ENCODE results near the gene DGKD.

The DGKD gene

DNA sequence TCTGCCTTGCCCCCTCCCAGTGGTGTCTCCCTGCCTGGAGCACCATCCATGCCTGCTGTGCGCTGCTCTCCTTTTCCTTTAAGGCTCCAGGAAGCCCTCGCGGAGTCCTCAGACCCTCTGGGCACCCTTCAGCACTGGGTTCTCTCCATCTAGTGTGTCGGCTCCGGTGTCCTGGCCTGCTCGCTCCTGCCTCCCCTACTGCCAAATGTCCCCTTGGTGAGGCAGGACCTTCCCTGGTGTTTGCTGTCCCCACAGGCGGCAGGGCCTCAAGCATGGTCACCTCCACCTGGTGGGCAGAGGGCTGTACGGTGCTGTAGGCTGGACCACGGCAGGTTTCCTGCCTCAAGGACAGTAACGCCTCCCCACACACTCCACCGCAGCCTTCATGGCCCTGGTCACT, 90.2 kb downstream of the DGKD start:
- TF ChIP-seq, protein P1, sequence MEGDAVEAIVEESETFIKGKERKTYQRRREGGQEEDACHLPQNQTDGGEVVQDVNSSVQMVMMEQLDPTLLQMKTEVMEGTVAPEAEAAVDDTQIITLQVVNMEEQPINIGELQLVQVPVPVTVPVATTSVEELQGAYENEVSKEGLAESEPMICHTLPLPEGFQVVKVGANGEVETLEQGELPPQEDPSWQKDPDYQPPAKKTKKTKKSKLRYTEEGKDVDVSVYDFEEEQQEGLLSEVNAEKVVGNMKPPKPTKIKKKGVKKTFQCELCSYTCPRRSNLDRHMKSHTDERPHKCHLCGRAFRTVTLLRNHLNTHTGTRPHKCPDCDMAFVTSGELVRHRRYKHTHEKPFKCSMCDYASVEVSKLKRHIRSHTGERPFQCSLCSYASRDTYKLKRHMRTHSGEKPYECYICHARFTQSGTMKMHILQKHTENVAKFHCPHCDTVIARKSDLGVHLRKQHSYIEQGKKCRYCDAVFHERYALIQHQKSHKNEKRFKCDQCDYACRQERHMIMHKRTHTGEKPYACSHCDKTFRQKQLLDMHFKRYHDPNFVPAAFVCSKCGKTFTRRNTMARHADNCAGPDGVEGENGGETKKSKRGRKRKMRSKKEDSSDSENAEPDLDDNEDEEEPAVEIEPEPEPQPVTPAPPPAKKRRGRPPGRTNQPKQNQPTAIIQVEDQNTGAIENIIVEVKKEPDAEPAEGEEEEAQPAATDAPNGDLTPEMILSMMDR (IDR thresholded peaks at IDR 0.05): no peak
- H3K36me3 ChIP-seq: peaks cover 98% of the 10 kb centered on the region

DNA sequence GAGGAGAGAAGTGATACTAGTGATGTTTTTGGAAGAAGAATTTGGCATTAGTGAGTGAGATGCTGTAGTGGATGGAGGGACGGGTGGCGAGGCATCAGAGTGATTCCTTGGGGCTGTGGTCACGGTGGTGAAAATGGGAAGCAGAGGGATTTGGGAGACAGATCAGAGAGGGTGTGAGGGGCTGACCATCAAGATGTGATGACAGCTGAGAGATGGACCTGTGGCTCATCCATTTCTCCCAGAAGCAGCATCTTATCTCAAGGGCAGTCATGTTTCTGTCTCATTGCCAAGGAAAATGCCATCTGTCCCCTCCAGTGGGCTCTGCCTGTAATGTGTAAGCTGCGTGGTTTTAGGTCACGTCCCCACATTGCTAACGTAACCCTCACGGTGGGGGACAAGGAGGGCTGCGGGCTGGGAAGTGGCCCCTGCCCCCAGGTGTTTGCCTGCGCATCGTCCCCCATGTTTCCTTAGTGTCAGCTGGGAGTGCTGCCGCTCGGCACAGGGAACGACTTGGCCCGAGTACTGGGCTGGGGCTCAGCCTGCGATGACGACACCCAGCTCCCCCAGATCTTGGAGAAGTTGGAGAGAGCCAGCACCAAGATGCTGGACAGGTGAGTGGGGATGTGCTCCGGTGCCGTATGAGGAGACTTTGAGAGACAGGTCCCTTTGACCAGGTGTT, 91.0 kb downstream of the DGKD start:
- Histone ChIP-seq H3K27me3 (no peaks in the 10 kb centered on the region), H3K4me1 (ENCODE audit: control insufficient read depth in 1 of 2, insufficient read depth in 1 of 2, low read depth in 1 of 2, low read length in 1 of 2) (no peaks in the 10 kb centered on the region), H3K27ac (no peak overlapping the region), H3K36me3 (peaks cover 98% of the 10 kb centered on the region), H3K4me3 (ENCODE audit: low read depth in 1 of 2, low read length in 1 of 2) (no peak overlapping the region), H3K9me3 (no peaks in the 10 kb centered on the region)
- TF ChIP-seq, protein P1 (IDR thresholded peaks at IDR 0.05): no peak

More for the DNA sequence above, 90.2 kb downstream of the DGKD start:
- H3K27ac ChIP-seq: no peak overlapping the region
- no peaks in the 10 kb centered on the region for H3K27me3 ChIP-seq
- no peaks in the 10 kb centered on the region for H3K4me1 ChIP-seq (ENCODE audit: control insufficient read depth in 1 of 2, insufficient read depth in 1 of 2, low read depth in 1 of 2, low read length in 1 of 2)
- no peaks in the 10 kb centered on the region for H3K9me3 ChIP-seq
- H3K4me3 ChIP-seq (ENCODE audit: low read depth in 1 of 2, low read length in 1 of 2): no peak overlapping the region

DNA sequence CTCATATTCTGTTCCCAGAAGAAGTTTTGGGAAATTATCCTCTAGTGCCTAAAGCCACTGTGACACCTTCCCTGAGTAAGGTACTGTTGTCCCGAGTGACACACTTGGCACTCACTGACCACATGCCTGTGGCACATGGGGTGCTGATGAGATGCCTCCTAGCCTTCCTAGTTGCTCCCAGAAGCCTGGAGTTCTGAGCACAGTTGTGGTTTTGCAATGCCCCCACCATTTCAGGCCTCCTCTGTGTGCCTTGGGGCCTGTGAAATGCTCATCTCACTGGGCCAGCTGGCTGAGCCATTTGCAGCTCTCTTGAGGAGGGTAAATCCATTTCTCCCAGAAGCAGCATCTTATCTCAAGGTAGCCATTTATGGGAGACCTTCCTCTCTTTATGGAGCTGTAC, 91.8 kb downstream of the DGKD start:
- H3K27me3 ChIP-seq: no peaks in the 10 kb centered on the region
- H3K36me3 ChIP-seq: peaks cover 98% of the 10 kb centered on the region
- no peaks in the 10 kb centered on the region for H3K9me3 ChIP-seq
- no peak overlapping the region for H3K4me3 ChIP-seq (ENCODE audit: low read depth in 1 of 2, low read length in 1 of 2)
- H3K4me1 ChIP-seq (ENCODE audit: control insufficient read depth in 1 of 2, insufficient read depth in 1 of 2, low read depth in 1 of 2, low read length in 1 of 2): no peaks in the 10 kb centered on the region
- TF ChIP-seq, protein P1 (IDR thresholded peaks at IDR 0.05): no peak
- no peak overlapping the region for H3K27ac ChIP-seq

DNA sequence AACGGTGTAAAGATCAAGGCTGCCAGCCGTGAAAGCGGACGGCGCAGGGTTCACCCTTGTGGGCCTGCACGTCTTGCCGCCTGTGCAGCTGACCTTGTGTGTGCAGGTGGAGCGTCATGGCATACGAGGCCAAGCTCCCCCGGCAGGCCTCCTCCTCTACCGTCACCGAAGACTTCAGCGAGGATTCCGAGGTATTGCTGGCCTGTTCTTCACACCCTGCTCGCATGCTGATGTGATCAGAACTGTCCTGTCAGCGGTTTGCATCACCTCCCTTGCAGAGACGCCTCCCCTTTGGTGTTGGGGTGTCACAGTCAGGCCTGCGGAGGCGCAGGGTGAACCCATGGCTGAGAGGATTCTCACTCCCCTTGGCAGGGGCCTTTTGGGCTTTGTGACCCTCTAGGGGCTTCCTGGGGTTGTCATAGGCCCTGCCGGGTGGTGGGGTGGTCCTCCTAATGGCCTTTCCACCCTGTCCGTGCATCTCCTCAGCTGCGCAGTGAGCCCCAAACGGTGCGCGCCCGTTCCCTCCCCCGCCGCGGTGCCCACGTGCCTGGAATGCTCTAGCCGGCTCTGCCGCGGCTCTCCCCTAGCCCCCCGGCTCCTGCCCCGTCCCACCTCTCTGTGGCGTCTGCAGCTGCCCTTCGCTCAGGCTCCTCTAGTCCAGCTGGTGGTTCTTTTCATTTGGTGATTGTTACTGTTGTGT, 92.5 kb downstream of the DGKD start:
- H3K27ac ChIP-seq: no peak overlapping the region
- no peaks in the 10 kb centered on the region for H3K4me1 ChIP-seq (ENCODE audit: control insufficient read depth in 1 of 2, insufficient read depth in 1 of 2, low read depth in 1 of 2, low read length in 1 of 2)
- peaks cover 98% of the 10 kb centered on the region for H3K36me3 ChIP-seq
- H3K9me3 ChIP-seq: no peaks in the 10 kb centered on the region
- TF ChIP-seq, protein P1 (IDR thresholded peaks at IDR 0.05): no peak
- no peak overlapping the region for H3K4me3 ChIP-seq (ENCODE audit: low read depth in 1 of 2, low read length in 1 of 2)
- no peaks in the 10 kb centered on the region for H3K27me3 ChIP-seq

DNA sequence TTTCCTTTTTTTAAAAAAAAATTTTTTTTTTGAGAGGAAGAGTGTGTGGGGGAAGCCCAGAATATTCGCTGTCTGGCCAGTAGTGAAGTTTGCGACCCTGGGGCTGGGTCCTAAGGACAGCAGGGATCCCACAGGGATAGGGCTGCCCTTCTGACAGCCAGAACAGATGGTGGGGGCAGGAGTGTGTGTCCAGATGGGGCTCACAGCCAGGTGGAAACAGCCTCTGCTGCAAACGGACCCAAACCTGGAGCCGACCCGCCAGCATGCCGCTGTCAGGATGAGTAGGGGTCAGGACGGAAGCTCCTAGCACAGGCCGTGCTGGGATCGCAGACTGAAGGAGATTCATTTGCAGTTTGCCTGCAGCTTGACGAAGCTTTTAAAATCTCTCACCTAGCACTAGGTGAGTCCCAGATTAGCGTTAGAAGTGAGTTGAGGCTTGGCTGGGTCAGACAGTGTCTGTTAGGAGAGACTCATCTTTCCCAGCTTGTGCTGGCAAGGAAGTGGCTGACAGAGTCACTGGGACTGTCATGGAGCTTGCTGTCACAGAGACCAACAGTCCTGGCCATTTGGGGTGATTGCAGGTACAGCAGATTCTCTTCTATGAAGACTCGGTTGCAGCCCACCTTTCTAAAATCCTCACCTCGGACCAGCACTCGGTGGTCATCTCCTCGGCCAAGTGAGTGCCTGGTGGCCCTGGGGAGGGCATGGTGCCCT, 93.4 kb downstream of the DGKD start:
- H3K4me1 ChIP-seq (ENCODE audit: control insufficient read depth in 1 of 2, insufficient read depth in 1 of 2, low read depth in 1 of 2, low read length in 1 of 2): no peaks in the 10 kb centered on the region
- H3K9me3 ChIP-seq: no peaks in the 10 kb centered on the region
- H3K4me3 ChIP-seq (ENCODE audit: low read depth in 1 of 2, low read length in 1 of 2): no peak overlapping the region
- TF ChIP-seq, protein P1 (IDR thresholded peaks at IDR 0.05): no peak
- no peaks in the 10 kb centered on the region for H3K27me3 ChIP-seq
- peaks cover 98% of the 10 kb centered on the region for H3K36me3 ChIP-seq
- no peak overlapping the region for H3K27ac ChIP-seq
